ENCODE results near the gene TAB2.

DNA sequence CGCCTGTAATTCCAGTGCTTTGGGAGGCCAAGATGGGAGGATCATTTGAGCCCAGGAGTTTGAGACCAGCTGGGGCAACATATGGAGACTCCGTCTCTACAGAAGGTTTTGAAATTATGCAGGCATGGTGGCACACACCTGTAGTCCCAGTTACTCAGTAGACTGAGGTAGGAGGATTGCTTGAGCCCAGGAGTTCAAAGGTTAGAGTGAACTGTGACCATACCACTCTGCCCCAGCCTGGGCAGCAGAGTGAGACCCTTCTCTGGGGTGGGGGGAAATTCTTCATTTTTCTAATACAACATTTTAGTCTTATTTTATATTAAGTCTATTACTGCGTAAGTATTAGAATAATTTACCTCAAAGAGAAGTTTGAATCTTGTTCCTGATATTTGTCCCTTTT is 62.5 kb downstream of the TAB2 start:
- no peak for TF ChIP-seq CTCF (IDR thresholded peaks at IDR 0.05; ENCODE audit: poor library complexity)
- no peak for TF ChIP-seq EZH2 (IDR thresholded peaks at IDR 0.05; ENCODE audit: borderline replicate concordance)
